Measurements from ENCODE around the gene GPHN.
A peak's percentile ranks its signal among the peaks of the same experiment; 100 is the strongest.

The GPHN gene

DNA sequence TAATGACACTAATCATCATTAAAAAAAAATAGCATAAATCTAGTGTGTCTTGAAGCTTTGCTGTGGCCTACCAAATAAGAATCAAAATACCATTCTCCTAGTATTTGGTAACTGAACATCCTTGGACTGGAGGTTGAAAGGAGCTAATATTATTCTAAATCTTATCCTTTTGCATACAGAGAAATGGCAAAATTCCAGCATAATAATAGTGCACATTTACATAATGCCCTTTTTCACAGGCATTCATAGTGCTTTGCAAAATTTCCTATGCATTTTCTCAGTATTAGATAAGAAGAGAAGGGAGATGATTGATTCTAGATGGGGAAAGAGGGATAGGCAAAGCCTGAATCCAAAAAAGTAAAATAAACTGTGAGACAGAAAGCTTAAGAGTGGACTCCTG lies 35.7 kb upstream of the GPHN start:
- TF ChIP-seq, protein P1, sequence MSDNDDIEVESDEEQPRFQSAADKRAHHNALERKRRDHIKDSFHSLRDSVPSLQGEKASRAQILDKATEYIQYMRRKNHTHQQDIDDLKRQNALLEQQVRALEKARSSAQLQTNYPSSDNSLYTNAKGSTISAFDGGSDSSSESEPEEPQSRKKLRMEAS (IDR thresholded peaks at IDR 0.05; ENCODE audit: low read depth, low read length), result no peak
- TF ChIP-seq POLR2A (IDR thresholded peaks at IDR 0.05; ENCODE audit: extremely low read depth, insufficient read length) (no peak), MYC (IDR thresholded peaks at IDR 0.05; ENCODE audit: low read depth, low read length) (no peak)
- TF ChIP-seq, protein P2, sequence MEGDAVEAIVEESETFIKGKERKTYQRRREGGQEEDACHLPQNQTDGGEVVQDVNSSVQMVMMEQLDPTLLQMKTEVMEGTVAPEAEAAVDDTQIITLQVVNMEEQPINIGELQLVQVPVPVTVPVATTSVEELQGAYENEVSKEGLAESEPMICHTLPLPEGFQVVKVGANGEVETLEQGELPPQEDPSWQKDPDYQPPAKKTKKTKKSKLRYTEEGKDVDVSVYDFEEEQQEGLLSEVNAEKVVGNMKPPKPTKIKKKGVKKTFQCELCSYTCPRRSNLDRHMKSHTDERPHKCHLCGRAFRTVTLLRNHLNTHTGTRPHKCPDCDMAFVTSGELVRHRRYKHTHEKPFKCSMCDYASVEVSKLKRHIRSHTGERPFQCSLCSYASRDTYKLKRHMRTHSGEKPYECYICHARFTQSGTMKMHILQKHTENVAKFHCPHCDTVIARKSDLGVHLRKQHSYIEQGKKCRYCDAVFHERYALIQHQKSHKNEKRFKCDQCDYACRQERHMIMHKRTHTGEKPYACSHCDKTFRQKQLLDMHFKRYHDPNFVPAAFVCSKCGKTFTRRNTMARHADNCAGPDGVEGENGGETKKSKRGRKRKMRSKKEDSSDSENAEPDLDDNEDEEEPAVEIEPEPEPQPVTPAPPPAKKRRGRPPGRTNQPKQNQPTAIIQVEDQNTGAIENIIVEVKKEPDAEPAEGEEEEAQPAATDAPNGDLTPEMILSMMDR (IDR thresholded peaks at IDR 0.05; ENCODE audit: low read depth, low read length), result no peak
- H3K4me3 ChIP-seq (ENCODE audit: low read depth, low read length), result no peak overlapping the region
- DNase-seq (ENCODE audit: low read depth), result no peak

DNA sequence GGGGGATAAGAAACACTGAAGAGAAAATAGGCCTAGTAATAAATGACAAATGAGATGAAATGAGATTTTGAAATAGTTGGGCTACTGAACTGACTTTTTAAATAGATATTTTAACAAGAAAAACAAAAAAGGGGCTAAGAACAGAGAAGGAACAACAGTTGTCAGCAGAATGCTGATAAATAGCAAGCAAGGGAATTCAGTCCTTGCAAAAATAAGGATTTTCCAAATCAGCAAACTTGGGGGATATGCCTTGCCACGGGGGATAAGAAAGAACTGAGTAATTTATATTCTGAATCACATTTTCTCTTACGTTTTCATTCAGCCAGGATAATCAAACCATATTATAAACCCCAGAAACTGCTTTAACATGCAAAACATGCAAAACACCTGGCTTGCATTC lies 34.7 kb upstream of the GPHN start:
- no peak overlapping the region for H3K4me3 ChIP-seq (ENCODE audit: low read depth, low read length)
- DNase-seq (ENCODE audit: low read depth), result no peak
- TF ChIP-seq, protein P2 (IDR thresholded peaks at IDR 0.05; ENCODE audit: low read depth, low read length), result no peak
- TF ChIP-seq, protein P1 (IDR thresholded peaks at IDR 0.05; ENCODE audit: low read depth, low read length), result no peak
- TF ChIP-seq POLR2A (IDR thresholded peaks at IDR 0.05; ENCODE audit: extremely low read depth, insufficient read length) (no peak), MYC (IDR thresholded peaks at IDR 0.05; ENCODE audit: low read depth, low read length) (no peak)

DNA sequence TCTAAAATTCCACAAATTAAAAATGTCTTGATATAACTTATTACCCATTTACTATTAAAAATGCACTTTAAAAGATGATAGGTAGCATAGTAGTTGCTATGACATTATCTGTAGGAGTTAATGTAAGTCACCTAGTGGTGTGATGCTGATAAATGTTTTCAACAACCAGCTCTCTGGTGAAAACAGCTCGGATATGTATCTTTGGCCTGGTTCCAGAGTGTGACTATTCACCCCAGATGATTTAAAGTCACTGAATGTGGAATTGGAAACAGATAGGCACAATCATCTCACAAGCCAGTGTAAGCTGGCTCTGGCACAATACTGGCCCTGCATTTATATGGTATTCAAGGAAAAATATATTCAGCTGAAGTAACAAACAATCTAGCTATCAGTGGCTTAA lies 31.0 kb upstream of the GPHN start:
- no peak for TF ChIP-seq MYC (IDR thresholded peaks at IDR 0.05; ENCODE audit: low read depth, low read length)
- TF ChIP-seq, protein P1 (IDR thresholded peaks at IDR 0.05; ENCODE audit: low read depth, low read length), result no peak
- TF ChIP-seq POLR2A (IDR thresholded peaks at IDR 0.05; ENCODE audit: extremely low read depth, insufficient read length), result no peak
- TF ChIP-seq, protein P2 (IDR thresholded peaks at IDR 0.05; ENCODE audit: low read depth, low read length), result no peak
- no peak for DNase-seq (ENCODE audit: low read depth)
- no peak overlapping the region for H3K4me3 ChIP-seq (ENCODE audit: low read depth, low read length)

DNA sequence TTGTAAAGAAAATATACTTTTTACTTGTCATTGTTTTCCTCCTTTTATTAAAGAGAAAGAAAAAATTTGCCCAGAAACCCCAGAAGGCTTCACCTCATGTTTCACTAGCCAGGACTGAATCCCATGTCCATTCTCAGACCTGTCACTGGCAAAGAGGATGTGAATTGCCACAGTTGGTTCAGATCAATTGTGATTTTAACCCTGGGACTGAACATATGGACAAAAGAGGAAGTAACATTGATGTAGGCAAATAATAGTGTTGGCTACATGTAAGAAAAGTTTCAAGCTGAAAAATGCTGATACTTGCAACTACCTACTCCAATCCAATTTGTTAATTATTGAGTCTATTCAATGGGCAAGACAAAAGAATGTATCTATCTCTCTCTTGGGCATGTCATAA lies 30.4 kb upstream of the GPHN start:
- TF ChIP-seq, protein P2 (IDR thresholded peaks at IDR 0.05; ENCODE audit: low read depth, low read length), result no peak
- TF ChIP-seq, protein P1 (IDR thresholded peaks at IDR 0.05; ENCODE audit: low read depth, low read length), result no peak
- no peak for TF ChIP-seq MYC (IDR thresholded peaks at IDR 0.05; ENCODE audit: low read depth, low read length)
- no peak for TF ChIP-seq POLR2A (IDR thresholded peaks at IDR 0.05; ENCODE audit: extremely low read depth, insufficient read length)
- no peak overlapping the region for H3K4me3 ChIP-seq (ENCODE audit: low read depth, low read length)
- DNase-seq (ENCODE audit: low read depth), result peak; percentile 25

DNA sequence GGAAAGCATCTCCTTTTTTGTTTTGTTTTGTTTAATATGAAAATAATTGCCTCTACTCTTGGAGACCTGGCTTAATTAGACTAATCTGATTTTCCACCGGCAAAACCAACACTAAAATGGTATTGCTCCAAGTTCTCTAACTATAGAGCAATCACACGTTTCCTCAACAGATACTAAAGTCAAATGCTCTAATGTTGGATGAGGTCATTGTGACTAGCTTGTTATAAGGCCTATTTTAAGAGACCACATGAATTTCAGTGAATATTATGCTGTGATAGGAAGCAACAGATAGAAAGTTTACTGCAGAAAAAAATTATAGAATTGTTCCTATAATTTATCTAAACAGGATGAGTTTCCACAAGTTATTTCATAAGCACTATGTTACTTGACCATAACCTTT lies 25.1 kb upstream of the GPHN start:
- no peak overlapping the region for H3K4me3 ChIP-seq (ENCODE audit: low read depth, low read length)
- TF ChIP-seq POLR2A (IDR thresholded peaks at IDR 0.05; ENCODE audit: extremely low read depth, insufficient read length), result no peak
- TF ChIP-seq, protein P1 (IDR thresholded peaks at IDR 0.05; ENCODE audit: low read depth, low read length), result no peak
- TF ChIP-seq MYC (IDR thresholded peaks at IDR 0.05; ENCODE audit: low read depth, low read length), result no peak
- no peak for DNase-seq (ENCODE audit: low read depth)

DNA sequence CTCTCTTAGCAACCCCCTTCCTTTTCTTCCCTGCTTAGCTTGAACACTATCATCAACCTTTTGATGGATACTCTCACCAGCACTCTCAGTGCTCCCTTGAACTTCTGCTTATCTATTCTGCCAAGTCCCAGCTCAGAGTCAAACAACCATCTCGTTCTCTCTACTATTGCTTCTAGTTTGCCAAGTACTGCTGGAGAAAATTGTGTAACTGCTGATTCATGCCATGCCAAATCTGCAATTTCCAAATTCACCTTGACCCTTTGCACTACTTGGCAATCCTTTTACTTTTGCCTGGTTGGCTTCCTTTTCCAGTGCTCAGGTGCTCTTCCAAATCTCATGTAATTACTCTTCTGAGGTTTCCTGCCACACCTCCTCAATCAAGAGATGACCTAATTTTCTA lies 24.6 kb upstream of the GPHN start:
- H3K4me3 ChIP-seq (ENCODE audit: low read depth, low read length), result no peak overlapping the region
- TF ChIP-seq, protein P2 (IDR thresholded peaks at IDR 0.05; ENCODE audit: low read depth, low read length), result no peak
- TF ChIP-seq MYC (IDR thresholded peaks at IDR 0.05; ENCODE audit: low read depth, low read length), result no peak
- TF ChIP-seq, protein P1 (IDR thresholded peaks at IDR 0.05; ENCODE audit: low read depth, low read length), result no peak
- TF ChIP-seq POLR2A (IDR thresholded peaks at IDR 0.05; ENCODE audit: extremely low read depth, insufficient read length), result no peak
- DNase-seq (ENCODE audit: low read depth), result peak; percentile 5
